ENCODE results near the gene LRMDA.

Gene LRMDA

DNA sequence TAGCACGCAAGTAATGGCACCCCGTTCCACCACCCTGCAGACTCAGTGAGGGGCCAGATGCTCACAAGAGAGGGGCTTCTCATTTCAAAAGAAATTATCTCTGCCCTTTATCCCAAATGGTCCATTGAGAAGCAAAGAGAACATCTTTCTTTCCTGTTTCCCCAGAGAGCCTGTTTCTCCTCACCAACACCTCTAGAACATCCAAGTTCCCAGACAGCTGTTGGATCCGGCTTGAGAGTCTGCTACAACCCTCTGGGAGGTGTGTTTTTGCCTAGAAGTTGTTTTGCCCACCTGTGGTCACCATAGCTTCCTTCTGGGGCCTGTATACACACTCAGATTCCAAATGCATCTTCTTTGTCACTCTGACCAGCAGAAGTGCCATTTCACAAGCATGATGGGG is 637.4 kb downstream of the LRMDA start:
- no peak overlapping the region for H3K4me3 ChIP-seq (ENCODE audit: low read length)
- TF ChIP-seq, protein P1, sequence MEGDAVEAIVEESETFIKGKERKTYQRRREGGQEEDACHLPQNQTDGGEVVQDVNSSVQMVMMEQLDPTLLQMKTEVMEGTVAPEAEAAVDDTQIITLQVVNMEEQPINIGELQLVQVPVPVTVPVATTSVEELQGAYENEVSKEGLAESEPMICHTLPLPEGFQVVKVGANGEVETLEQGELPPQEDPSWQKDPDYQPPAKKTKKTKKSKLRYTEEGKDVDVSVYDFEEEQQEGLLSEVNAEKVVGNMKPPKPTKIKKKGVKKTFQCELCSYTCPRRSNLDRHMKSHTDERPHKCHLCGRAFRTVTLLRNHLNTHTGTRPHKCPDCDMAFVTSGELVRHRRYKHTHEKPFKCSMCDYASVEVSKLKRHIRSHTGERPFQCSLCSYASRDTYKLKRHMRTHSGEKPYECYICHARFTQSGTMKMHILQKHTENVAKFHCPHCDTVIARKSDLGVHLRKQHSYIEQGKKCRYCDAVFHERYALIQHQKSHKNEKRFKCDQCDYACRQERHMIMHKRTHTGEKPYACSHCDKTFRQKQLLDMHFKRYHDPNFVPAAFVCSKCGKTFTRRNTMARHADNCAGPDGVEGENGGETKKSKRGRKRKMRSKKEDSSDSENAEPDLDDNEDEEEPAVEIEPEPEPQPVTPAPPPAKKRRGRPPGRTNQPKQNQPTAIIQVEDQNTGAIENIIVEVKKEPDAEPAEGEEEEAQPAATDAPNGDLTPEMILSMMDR (conservative IDR thresholded peaks at IDR 0.05; ENCODE audit: low read length) = no peak
- no peak for DNase-seq (ENCODE audit: low read depth)

DNA sequence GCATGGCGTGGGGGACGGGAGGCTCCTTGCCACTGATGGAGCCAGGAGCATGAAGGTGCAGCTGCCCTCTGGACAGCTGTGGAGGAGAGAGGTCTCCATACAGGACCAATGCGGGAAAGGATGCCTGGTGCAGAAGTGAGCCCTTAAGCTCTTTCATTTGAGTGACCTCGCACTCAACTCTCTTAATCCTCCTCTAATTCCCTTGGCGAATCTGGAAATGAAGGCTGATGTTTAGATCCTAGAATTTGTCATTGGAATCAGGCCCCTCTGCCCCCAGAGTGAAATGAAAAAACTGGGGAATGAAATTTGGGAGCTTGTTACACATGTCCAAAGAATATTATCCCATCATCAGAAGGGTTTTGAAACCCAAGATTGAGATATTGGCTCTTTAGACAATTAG is 639.5 kb downstream of the LRMDA start:
- no peak overlapping the region for H3K4me3 ChIP-seq (ENCODE audit: low read length)
- DNase-seq (ENCODE audit: low read depth) = no peak
- TF ChIP-seq, protein P1 (conservative IDR thresholded peaks at IDR 0.05; ENCODE audit: low read length) = no peak

DNA sequence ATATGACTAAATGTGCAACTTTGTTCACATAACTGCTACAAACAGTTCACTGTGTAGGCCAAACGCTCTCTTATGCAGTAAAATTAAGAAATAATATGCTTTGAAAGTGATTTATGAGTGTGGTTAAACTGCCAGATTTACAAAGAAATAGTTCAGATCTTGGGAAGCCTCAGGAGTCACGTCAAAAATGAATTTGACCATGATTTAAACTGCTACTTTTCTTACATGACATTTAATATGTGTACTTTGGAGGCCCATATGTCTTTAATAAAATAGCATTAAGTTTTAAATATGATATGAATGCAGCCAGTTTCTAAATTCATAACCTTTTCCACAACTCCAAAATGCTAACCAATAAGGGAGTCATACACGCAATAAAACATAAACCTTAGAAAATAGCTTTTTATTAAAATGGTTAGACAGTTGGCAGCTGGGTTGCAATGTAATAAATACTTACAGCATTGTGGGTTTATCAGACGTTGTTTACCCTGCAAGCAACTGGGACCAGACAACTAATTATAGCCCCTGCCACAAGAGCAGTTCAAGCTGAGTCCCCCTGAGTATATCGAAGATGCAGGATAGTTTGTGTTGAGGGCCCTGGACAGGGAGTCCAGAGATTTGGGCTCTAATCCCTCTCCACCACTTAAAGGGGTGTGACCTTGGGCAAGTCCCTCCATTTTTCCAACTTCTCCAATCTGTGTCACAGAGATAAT is 640.4 kb downstream of the LRMDA start:
- H3K4me3 ChIP-seq (ENCODE audit: low read length) = no peak overlapping the region
- DNase-seq (ENCODE audit: low read depth) = peak; percentile 92
- TF ChIP-seq, protein P1 (conservative IDR thresholded peaks at IDR 0.05; ENCODE audit: low read length) = no peak

DNA sequence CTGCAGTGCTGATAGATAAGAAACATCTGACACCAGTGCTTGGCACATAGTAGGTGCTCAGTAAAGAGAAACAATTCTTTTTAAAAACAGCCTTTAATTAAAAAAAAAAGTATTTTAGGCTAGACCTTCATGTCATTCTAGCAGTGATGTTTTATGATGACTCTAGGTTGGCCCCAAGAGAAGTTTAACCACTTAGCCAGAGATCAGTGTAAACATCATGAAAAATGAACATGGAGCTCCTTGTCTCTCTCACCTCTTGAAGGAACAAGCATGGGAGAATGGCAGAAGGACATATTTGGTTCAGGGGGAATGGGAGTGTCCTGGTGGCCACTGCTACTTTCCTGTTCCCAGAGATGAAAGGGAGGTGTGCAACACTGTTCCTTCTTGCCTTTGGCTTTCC is 641.0 kb downstream of the LRMDA start:
- no peak for DNase-seq (ENCODE audit: low read depth)
- H3K4me3 ChIP-seq (ENCODE audit: low read length) = no peak overlapping the region
- TF ChIP-seq, protein P1 (conservative IDR thresholded peaks at IDR 0.05; ENCODE audit: low read length) = no peak

DNA sequence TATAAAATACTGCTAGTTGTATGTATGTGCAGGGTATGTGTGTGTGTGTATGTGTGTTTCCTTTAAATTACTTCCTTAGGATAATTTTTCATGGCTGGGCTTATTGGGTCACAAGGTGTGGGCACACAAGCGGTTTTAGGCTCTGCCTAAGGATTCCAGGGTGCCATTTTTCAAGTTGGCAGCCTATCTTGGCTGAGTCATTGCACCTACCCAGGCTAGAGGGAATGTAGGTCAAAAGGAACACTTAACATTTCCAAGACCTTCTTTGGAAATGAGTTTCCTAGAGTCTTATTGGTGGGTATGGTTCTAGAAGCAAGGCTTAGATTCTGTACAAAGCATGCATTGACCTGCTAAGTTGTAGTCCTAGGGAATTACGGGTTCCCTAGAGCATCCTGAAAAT is 642.1 kb downstream of the LRMDA start:
- no peak overlapping the region for H3K4me3 ChIP-seq (ENCODE audit: low read length)
- TF ChIP-seq, protein P1 (conservative IDR thresholded peaks at IDR 0.05; ENCODE audit: low read length) = no peak
- DNase-seq (ENCODE audit: low read depth) = no peak

DNA sequence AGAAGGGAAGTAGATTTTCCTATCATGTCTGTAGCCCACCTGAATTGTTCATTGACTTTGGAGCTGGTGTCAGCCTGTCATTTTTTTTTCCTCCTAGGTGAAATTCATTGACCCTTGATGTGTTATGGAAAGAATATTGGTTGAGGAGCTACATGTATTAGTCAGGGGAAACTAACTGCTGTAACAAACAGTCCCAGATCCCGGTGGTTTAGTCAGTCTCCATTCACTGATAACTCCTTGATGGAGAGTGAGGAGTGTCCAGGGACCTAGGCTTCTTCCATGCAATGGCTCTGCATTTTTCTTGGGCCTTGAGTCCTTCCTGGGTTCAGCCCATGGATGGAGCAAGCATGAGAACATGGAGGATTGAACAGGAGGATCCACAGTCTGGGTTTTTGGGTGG is 643.2 kb downstream of the LRMDA start:
- H3K4me3 ChIP-seq (ENCODE audit: low read length) = no peak overlapping the region
- TF ChIP-seq, protein P1 (conservative IDR thresholded peaks at IDR 0.05; ENCODE audit: low read length) = no peak
- DNase-seq (ENCODE audit: low read depth) = no peak

DNA sequence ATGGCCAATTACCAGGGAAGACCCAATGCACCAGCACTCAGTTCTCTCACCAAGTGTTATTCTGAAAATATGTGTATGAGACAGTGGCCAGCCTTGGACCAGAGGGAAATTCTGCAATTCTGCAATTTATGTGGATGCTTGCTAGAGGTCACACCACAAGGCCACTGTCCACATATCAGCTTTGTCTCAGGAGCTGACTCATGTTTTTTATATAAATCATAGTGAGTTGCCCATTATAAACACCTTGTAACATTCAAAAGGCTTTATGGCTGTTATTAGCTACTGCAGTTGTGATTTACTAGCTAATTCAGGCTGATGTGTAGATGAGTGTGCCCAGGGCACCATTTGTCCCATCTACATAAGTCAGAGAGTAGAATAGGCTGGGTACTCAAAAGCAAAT is 649.0 kb downstream of the LRMDA start:
- TF ChIP-seq, protein P1 (conservative IDR thresholded peaks at IDR 0.05; ENCODE audit: low read length) = no peak
- no peak overlapping the region for H3K4me3 ChIP-seq (ENCODE audit: low read length)
- DNase-seq (ENCODE audit: low read depth) = peak; percentile 59

All from AG10803 (cell line).